ENCODE data around the gene IP6K1. TPM values are rescaled to one million over a fixed set of nuclear protein-coding genes. Genes with fewer than 3 reads are reported as not detected.

The IP6K1 gene
- total RNA-seq, 1 experiment from 2014 or later = 30.6 TPM

DNA sequence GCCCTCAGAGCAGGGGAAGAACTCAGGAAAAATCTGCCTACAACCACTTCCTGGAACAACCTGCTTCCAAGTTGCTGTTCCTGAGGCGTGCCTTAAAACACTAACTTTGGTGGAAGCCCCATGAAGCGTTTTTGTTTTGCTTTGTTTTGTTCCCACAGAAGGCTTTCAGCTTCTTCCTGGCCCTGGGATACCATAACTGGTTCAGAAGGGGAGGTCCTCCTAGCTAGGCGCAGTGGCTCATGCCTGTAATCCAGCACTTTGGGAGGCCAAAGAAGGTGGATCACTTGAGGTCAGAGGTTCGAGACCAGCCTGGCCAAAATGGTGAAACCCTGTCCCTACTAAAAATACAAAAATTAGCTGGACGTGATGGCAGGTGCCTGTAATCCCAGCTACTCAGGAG is 1.2 kb upstream of the IP6K1 start:
- Histone ChIP-seq H3K27ac (ENCODE audit: low read depth, low read length) (no peak overlapping the region), H4K20me1 (ENCODE audit: insufficient read depth) (no peaks in the 10 kb centered on the region), H3K9ac (ENCODE audit: low read length) (no peak overlapping the region), H3K27me3 (ENCODE audit: insufficient read depth, low read length) (no peaks in the 10 kb centered on the region), H3K79me2 (ENCODE audit: insufficient read depth, low read length) (peaks cover 37% of the 10 kb centered on the region), H3K4me1 (ENCODE audit: control insufficient read depth in 1 of 2, insufficient read depth in 2 of 2, low read length in 2 of 2) (peaks cover 7 to 18% of the 10 kb centered on the region in 2 experiments; a peak in 3 of 4 replicates), H3K9me2 (ENCODE audit: insufficient read depth) (no peaks in the 10 kb centered on the region), H3K4me2 (ENCODE audit: low read length) (peak overlapping the region; percentile 97; the same call in 1 of the 2 replicates), H2AFZ (ENCODE audit: low read depth, low read length, poor library complexity, severe bottlenecking) (no peak overlapping the region), H3K36me3 (ENCODE audit: control insufficient read depth in 1 of 2, insufficient read depth in 2 of 2, low read length in 2 of 2) (peaks cover 0 to 3% of the 10 kb centered on the region in 2 experiments; a peak in 1 of 4 replicates), H3K4me3 (replicated peaks in 1 of 2; ENCODE audit: low read depth in 1 of 2, low read length in 2 of 2) (no peak overlapping the region), H3K9me3 (ENCODE audit: control insufficient read depth in 1 of 2, insufficient read depth in 1 of 2, low read depth in 1 of 2, low read length in 2 of 2) (no peaks in the 10 kb centered on the region)
- BruUV-seq (replicated peaks) = no TSS peak
- no peak for ATAC-seq
- POLR2A ChIA-PET = interaction anchor here (0.6 kb wide), 1 partner anchor 113 kb away, joined by 4 read pairs; no protein-coding TSS in a partner anchor
- DNase-seq (ENCODE audit: low read depth, low spot score) = no peak
- CTCF ChIA-PET = interaction anchor here (2.9 kb wide), 1 partner anchor 15 kb away, joined by 15 read pairs; the partner anchor contains the start of gene INKA1
- RAD21 ChIA-PET (ENCODE audit: low non-redundant PET in 1 of 2, low total read pairs in 2 of 2, uncharacterized antibody in 2 of 2, unreplicated experiment in 2 of 2) = no interaction called here
- no peak for TF ChIP-seq JUND (IDR thresholded peaks at IDR 0.05)
- no peak for TF ChIP-seq CEBPB (IDR thresholded peaks at IDR 0.05; ENCODE audit: low read depth)
- TF ChIP-seq POLR2A (IDR thresholded peaks at IDR 0.05; ENCODE audit: borderline replicate concordance, extremely low read depth, insufficient read depth, insufficient read length) = no peak
- intact Hi-C loops (cut with micrococcal nuclease) = no loop called here

DNA sequence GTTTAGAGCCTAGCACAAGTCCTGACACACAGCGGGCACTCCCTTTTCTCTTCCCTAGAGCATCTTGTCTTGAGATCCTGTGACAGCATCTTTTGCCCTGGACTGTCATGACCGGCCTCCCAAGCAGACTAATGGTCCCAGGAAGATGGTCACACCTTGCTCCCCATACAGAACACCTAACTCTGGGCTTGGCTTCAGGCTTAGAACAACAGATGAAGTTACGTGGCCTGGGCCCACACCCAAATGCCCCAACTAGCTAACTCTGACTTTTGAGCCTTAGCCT is 781 bp upstream of the IP6K1 start:
- Histone ChIP-seq H3K9me2 (ENCODE audit: insufficient read depth) (no peaks in the 10 kb centered on the region), H3K4me3 (replicated peaks in 1 of 2; ENCODE audit: low read depth in 1 of 2, low read length in 2 of 2) (peak overlapping the region; percentile 54 to 90), H4K20me1 (ENCODE audit: insufficient read depth) (no peaks in the 10 kb centered on the region), H3K27ac (ENCODE audit: low read depth, low read length) (peak overlapping the region; percentile 61), H3K9ac (ENCODE audit: low read length) (peak overlapping the region; percentile 89), H3K4me1 (ENCODE audit: control insufficient read depth in 1 of 2, insufficient read depth in 2 of 2, low read length in 2 of 2) (peaks cover 7 to 18% of the 10 kb centered on the region in 2 experiments; a peak in 3 of 4 replicates), H3K79me2 (ENCODE audit: insufficient read depth, low read length) (peaks cover 41% of the 10 kb centered on the region), H3K27me3 (ENCODE audit: insufficient read depth, low read length) (no peaks in the 10 kb centered on the region), H3K4me2 (ENCODE audit: low read length) (peak overlapping the region; percentile 97), H3K36me3 (ENCODE audit: control insufficient read depth in 1 of 2, insufficient read depth in 2 of 2, low read length in 2 of 2) (peaks cover 2 to 3% of the 10 kb centered on the region in 2 experiments; a peak in 1 of 4 replicates), H3K9me3 (ENCODE audit: control insufficient read depth in 1 of 2, insufficient read depth in 1 of 2, low read depth in 1 of 2, low read length in 2 of 2) (no peaks in the 10 kb centered on the region), H2AFZ (ENCODE audit: low read depth, low read length, poor library complexity, severe bottlenecking) (no peak overlapping the region)
- TSS peak; percentile 98 for BruUV-seq (replicated peaks)
- ChIA-PET CTCF (interaction anchor here (2.9 kb wide), 1 partner anchor 16 kb away, joined by 15 read pairs; the partner anchor contains the start of gene INKA1), RAD21 (ENCODE audit: low non-redundant PET in 1 of 2, low total read pairs in 2 of 2, uncharacterized antibody in 2 of 2, unreplicated experiment in 2 of 2) (no interaction called here), POLR2A (no interaction called here)
- no peak for ATAC-seq
- no peak for DNase-seq (ENCODE audit: low read depth, low spot score)
- intact Hi-C loops (cut with micrococcal nuclease) = no loop called here
- TF ChIP-seq, protein P1, sequence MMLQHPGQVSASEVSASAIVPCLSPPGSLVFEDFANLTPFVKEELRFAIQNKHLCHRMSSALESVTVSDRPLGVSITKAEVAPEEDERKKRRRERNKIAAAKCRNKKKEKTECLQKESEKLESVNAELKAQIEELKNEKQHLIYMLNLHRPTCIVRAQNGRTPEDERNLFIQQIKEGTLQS (IDR thresholded peaks at IDR 0.05) = no peak
- TF ChIP-seq EGR1 (IDR thresholded peaks at IDR 0.05; ENCODE audit: low read depth) (no peak), RAD21 (IDR thresholded peaks at IDR 0.05; ENCODE audit: low read depth) (no peak), CBX3 (IDR thresholded peaks at IDR 0.05; ENCODE audit: low read depth) (no peak), JUND (IDR thresholded peaks at IDR 0.05) (no peak), ELF1 (IDR thresholded peaks at IDR 0.05; ENCODE audit: borderline replicate concordance, low read depth) (no peak), ZNF274 (IDR thresholded peaks at IDR 0.05; ENCODE audit: low read depth, low read length) (no peak), FOSL1 (IDR thresholded peaks at IDR 0.05; ENCODE audit: low read depth) (no peak), POLR2AphosphoS5 (IDR thresholded peaks at IDR 0.05; ENCODE audit: low read depth, low read length) (no peak), SP1 (IDR thresholded peaks at IDR 0.05; ENCODE audit: low read depth) (no peak), CEBPB (IDR thresholded peaks at IDR 0.05; ENCODE audit: low read depth) (no peak), ZFX (IDR thresholded peaks at IDR 0.05) (no peak), TCF7L2 (IDR thresholded peaks at IDR 0.05; ENCODE audit: borderline replicate concordance, extremely low read depth, insufficient read depth, insufficient read length) (no peak)
- TF ChIP-seq, protein P2, sequence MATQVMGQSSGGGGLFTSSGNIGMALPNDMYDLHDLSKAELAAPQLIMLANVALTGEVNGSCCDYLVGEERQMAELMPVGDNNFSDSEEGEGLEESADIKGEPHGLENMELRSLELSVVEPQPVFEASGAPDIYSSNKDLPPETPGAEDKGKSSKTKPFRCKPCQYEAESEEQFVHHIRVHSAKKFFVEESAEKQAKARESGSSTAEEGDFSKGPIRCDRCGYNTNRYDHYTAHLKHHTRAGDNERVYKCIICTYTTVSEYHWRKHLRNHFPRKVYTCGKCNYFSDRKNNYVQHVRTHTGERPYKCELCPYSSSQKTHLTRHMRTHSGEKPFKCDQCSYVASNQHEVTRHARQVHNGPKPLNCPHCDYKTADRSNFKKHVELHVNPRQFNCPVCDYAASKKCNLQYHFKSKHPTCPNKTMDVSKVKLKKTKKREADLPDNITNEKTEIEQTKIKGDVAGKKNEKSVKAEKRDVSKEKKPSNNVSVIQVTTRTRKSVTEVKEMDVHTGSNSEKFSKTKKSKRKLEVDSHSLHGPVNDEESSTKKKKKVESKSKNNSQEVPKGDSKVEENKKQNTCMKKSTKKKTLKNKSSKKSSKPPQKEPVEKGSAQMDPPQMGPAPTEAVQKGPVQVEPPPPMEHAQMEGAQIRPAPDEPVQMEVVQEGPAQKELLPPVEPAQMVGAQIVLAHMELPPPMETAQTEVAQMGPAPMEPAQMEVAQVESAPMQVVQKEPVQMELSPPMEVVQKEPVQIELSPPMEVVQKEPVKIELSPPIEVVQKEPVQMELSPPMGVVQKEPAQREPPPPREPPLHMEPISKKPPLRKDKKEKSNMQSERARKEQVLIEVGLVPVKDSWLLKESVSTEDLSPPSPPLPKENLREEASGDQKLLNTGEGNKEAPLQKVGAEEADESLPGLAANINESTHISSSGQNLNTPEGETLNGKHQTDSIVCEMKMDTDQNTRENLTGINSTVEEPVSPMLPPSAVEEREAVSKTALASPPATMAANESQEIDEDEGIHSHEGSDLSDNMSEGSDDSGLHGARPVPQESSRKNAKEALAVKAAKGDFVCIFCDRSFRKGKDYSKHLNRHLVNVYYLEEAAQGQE (IDR thresholded peaks at IDR 0.05; ENCODE audit: low read depth) = no peak
- TF ChIP-seq, protein P3, sequence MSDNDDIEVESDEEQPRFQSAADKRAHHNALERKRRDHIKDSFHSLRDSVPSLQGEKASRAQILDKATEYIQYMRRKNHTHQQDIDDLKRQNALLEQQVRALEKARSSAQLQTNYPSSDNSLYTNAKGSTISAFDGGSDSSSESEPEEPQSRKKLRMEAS (IDR thresholded peaks at IDR 0.05) = no peak
- TF ChIP-seq, protein P4, sequence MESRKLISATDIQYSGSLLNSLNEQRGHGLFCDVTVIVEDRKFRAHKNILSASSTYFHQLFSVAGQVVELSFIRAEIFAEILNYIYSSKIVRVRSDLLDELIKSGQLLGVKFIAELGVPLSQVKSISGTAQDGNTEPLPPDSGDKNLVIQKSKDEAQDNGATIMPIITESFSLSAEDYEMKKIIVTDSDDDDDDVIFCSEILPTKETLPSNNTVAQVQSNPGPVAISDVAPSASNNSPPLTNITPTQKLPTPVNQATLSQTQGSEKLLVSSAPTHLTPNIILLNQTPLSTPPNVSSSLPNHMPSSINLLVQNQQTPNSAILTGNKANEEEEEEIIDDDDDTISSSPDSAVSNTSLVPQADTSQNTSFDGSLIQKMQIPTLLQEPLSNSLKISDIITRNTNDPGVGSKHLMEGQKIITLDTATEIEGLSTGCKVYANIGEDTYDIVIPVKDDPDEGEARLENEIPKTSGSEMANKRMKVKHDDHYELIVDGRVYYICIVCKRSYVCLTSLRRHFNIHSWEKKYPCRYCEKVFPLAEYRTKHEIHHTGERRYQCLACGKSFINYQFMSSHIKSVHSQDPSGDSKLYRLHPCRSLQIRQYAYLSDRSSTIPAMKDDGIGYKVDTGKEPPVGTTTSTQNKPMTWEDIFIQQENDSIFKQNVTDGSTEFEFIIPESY (IDR thresholded peaks at IDR 0.05; ENCODE audit: extremely low read depth, insufficient replicate concordance, low read length) = no peak
